AG04450 (cell line): ENCODE results near the gene TXNIP. TPM values are rescaled to one million over a fixed set of nuclear protein-coding genes. Genes with fewer than 3 reads are reported as not detected.

Source experiments
- CTCF ChIA-PET: fragments of 300-600, 350-600 bp; formaldehyde crosslinking; extraction: SDS; loops from one replicate; lab custom pipeline; 2022; ENCODE audit warnings: antibody characterized with exemption, inconsistent platforms; lab: Charles Lee
- POLR2A ChIA-PET: fragments of 350-600 bp; formaldehyde crosslinking; extraction: SDS; loops from one replicate; lab custom pipeline; 2021; ENCODE audit warnings: antibody characterized with exemption, inconsistent platforms; lab: Yijun Ruan, JAX
- DNase-seq: peaks from one replicate; pipeline ENCODE4 v3.0.0-alpha.2; 2011; ENCODE audit warnings: low read depth, low spot score
- H3K27ac ChIP-seq: one replicate; pipeline ENCODE4 v1.5.1; 2012; ENCODE audit warnings: low read depth, low read length, control low read depth
- H3K27me3 ChIP-seq: one replicate; pipeline ENCODE4 v1.6.0; 2012; ENCODE audit warnings: low read length; ENCODE audit not compliant: control insufficient read depth, insufficient read depth
- H3K4me3 ChIP-seq: 2 replicates; pipeline ENCODE4 v1.5.1; 2011; ENCODE audit warnings: mild to moderate bottlenecking, low read depth, low read length, control low read depth
- H3K9me3 ChIP-seq: 2 replicates; pipeline ENCODE4 v1.5.1; 2012; ENCODE audit warnings: low read length; ENCODE audit not compliant: control insufficient read depth, insufficient read depth
- CTCF ChIP-seq: IDR thresholded peaks from 2 replicates; pipeline ENCODE4 v1.5.1; 2011; ENCODE audit warnings: low read depth, low read length, control low read depth, inconsistent platforms
- polyA plus RNA-seq: library from polyadenylated mRNA; depleted of rRNA; stranded (reverse); fragments of >200 nt; gene quantifications from 2 replicates; pipeline ENCODE4 v1.2.3, GENCODE V29; 2011

The TXNIP gene
- polyA plus RNA-seq, 1 experiment: 229 TPM

DNA sequence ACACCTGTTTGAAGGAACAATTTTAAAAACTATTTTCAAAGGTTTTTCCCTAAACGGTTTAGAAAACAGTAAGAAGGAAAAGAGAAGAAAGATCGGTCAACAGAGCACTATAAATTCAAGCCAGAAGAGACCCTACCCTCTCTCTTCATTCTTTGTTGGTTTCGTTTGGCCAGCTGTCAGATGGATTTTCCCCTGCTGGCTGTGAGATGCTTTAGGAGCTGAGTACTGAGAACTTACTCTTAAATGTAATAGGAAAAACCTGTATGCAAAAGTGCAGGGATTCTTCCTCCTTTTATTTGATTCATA, 1.3 kb upstream of the TXNIP start:
- H3K4me3 ChIP-seq: no peak overlapping the region
- H3K9me3 ChIP-seq: no peaks in the 10 kb centered on the region
- CTCF ChIA-PET: interaction anchor here (1.5 kb wide), 2 partner anchors 9 to 20 kb away, joined by 12 to 15 read pairs; no protein-coding TSS in a partner anchor
- no peak for DNase-seq
- no peak for TF ChIP-seq CTCF
- no peak overlapping the region for H3K27ac ChIP-seq
- no peaks in the 10 kb centered on the region for H3K27me3 ChIP-seq
- POLR2A ChIA-PET: interaction anchor here (2.4 kb wide), 1 partner anchor 19 kb away, joined by 8 read pairs; no protein-coding TSS in a partner anchor

DNA sequence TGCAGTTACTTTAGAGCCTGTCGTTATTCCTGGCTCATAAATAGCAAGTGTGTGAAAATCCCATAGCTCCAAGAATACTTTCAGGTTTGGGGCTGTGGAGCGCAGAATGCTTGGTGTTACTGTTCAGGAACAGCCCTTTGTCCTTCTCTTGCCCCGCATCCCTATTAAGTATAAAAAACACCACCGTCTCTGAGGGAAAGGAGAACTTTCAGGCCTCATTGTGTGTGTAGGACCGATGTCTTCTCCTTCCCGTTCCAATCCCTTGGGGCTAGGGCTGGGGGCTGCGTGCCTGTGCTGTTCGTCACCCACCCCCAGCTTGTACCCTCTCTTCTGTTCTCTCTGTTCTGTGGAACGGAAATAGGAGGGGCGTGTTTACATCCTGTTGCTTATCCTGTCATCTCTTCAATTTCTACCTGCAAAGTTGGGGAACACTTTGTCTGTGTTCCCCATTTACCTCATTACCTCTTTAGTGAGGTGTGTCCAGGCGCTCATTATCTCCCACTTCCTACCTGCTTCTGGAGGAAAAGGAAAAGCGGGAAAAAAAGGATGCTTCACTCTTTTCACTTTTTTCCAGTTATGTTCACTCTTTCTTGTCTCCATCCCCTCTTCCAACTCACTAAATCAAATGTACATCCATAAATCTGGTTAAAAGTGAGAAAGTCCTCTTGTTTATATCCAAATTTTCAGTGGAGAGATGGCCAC, 788 bp upstream of the TXNIP start:
- POLR2A ChIA-PET: interaction anchor here (0.8 to 2.4 kb wide), 4 partner anchors 10 to 35 kb away, joined by 3 to 8 read pairs (median 6); partner anchors contain the start of genes ANKRD34A and POLR3GL
- no peak for TF ChIP-seq CTCF
- Histone ChIP-seq H3K4me3 (peak overlapping the region; percentile 67), H3K27me3 (no peaks in the 10 kb centered on the region), H3K27ac (peak overlapping the region; percentile 54), H3K9me3 (no peaks in the 10 kb centered on the region)
- no peak for DNase-seq
- CTCF ChIA-PET: interaction anchor here (1.1 to 1.5 kb wide), 4 partner anchors 10 to 19 kb away, joined by 5 to 15 read pairs (median 9); no protein-coding TSS in a partner anchor

- no peak overlapping the region for H3K27ac ChIP-seq
- no peaks in the 10 kb centered on the region for H3K27me3 ChIP-seq
- DNase-seq: no peak
- POLR2A ChIA-PET: interaction anchor here (1.6 to 2.4 kb wide), 2 partner anchors 11 to 17 kb away, joined by 5 to 8 read pairs; no protein-coding TSS in a partner anchor
- peak overlapping the region; percentile 96 for H3K4me3 ChIP-seq
- CTCF ChIA-PET: interaction anchor here (0.9 to 1.4 kb wide), 3 partner anchors 12 to 36 kb away, joined by 4 to 6 read pairs (median 5); no protein-coding TSS in a partner anchor
- no peak for TF ChIP-seq CTCF
- no peaks in the 10 kb centered on the region for H3K9me3 ChIP-seq
Measured at GRCh38 chr1:145995964-145996432, 381 bp downstream of the TXNIP start.

GRCh38 chr1:145995148-145995881, 1.1 kb downstream of the TXNIP start:
- TF ChIP-seq CTCF: no peak
- no peaks in the 10 kb centered on the region for H3K27me3 ChIP-seq
- CTCF ChIA-PET: interaction anchor here (0.5 to 1.0 kb wide), 3 partner anchors 12 to 18 kb away, joined by 3 to 5 read pairs (median 3); no protein-coding TSS in a partner anchor
- H3K9me3 ChIP-seq: no peaks in the 10 kb centered on the region
- no peak overlapping the region for H3K27ac ChIP-seq
- no peak for DNase-seq
- H3K4me3 ChIP-seq: peak overlapping the region; percentile 96
- POLR2A ChIA-PET: no interaction called here
